Inflammatory macrophage treated with lipopolysaccharide for 1 hour (primary cell): ENCODE measurements around the gene ZSCAN10.

ENCODE experiments used
- DNase-seq, 2 donors: peaks; one replicate each; pipeline ENCODE4 v3.0.0-alpha.2; 2020 to 2022

Gene ZSCAN10

GRCh38 chr16:3133844-3134243, 34.8 kb upstream of the ZSCAN10 start:
- DNase-seq = no peak

GRCh38 chr16:3131755-3132377, 32.8 kb upstream of the ZSCAN10 start:
- peak; percentile 19 to 49 for DNase-seq

GRCh38 chr16:3129137-3130131, 30.3 kb upstream of the ZSCAN10 start:
- peak; percentile 76 to 90 for DNase-seq

GRCh38 chr16:3127745-3128144, 28.7 kb upstream of the ZSCAN10 start:
- no peak for DNase-seq

- DNase-seq = peak; percentile 88 to 96
These were observed 25.1 kb upstream of the ZSCAN10 start for GRCh38 chr16:3123986-3124886.

- no peak for DNase-seq
These were observed 24.0 kb upstream of the ZSCAN10 start for GRCh38 chr16:3122926-3123570.

GRCh38 chr16:3121851-3122467, 22.9 kb upstream of the ZSCAN10 start:
- no peak for DNase-seq

- DNase-seq = no peak
These were observed 21.3 kb upstream of the ZSCAN10 start for GRCh38 chr16:3120435-3120834.

- DNase-seq = no peak
These were observed 20.8 kb upstream of the ZSCAN10 start for GRCh38 chr16:3119701-3120408.

GRCh38 chr16:3119286-3119685, 20.2 kb upstream of the ZSCAN10 start:
- no peak for DNase-seq

GRCh38 chr16:3118846-3119245, 19.8 kb upstream of the ZSCAN10 start:
- no peak for DNase-seq

GRCh38 chr16:3118204-3118790, 19.2 kb upstream of the ZSCAN10 start:
- no peak for DNase-seq

- no peak for DNase-seq
These were observed 16.5 kb upstream of the ZSCAN10 start for GRCh38 chr16:3115561-3115960.

GRCh38 chr16:3115003-3115402, 15.9 kb upstream of the ZSCAN10 start:
- DNase-seq = no peak

GRCh38 chr16:3113765-3114479, 14.8 kb upstream of the ZSCAN10 start:
- DNase-seq = no peak

GRCh38 chr16:3112881-3113574, 13.9 kb upstream of the ZSCAN10 start:
- no peak for DNase-seq

GRCh38 chr16:3112058-3112880, 13.2 kb upstream of the ZSCAN10 start, which contains the start of gene ZNF205:
Gene ZNF205, plus strand, starts transcription at chr16:3112586. Its CDS starts 845 bp downstream, at chr16:3113431.
- peak; percentile 17 to 71 for DNase-seq

GRCh38 chr16:3106205-3106928, 7.3 kb upstream of the ZSCAN10 start:
- peak; percentile 83 to 92 for DNase-seq
